Gastrocnemius medialis (tissue), 4 donors: ENCODE data around the gene GAB2.

Source experiments
- CTCF ChIP-seq, 5 experiments: fragments of 450-650 bp in 3 of 5; fragments of 200-600 bp in 2 of 5; sonication (generic) in 2 of 5; IDR thresholded peaks in 4 of 5; conservative IDR thresholded peaks in 1 of 5; 1 replicate in 4 of 5; 2 replicates in 1 of 5; pipeline ENCODE4 v1.5.1; 2016 to 2019; ENCODE audit warnings: antibody characterized with exemption in 5 of 5, mild to moderate bottlenecking in 3 of 5, moderate library complexity in 3 of 5
- POLR2A ChIP-seq, 2 donors: fragments of 450-650 bp; IDR thresholded peaks; one replicate each; pipeline ENCODE4 v1.6.1; 2017; ENCODE audit warnings: antibody characterized with exemption in 2 of 2, mild to moderate bottlenecking in 2 of 2, moderate library complexity in 2 of 2

- no peak for TF ChIP-seq CTCF (IDR thresholded peaks at IDR 0.05 in 4 of 5, conservative IDR thresholded peaks at IDR 0.05 in 1 of 5)
- TF ChIP-seq POLR2A (IDR thresholded peaks at IDR 0.05) = no peak
Observed at GRCh38 chr11:78298291-78298771, 119.3 kb downstream of the GAB2 start.
